HepG2 (cell line): ENCODE results near the gene KCNIP4. TPM values are rescaled to one million over a fixed set of nuclear protein-coding genes. Genes with fewer than 3 reads are reported as not detected.

ENCODE experiments used
- ATAC-seq: fragments of 200-7000 bp; cut with Tn5 transposase; 3 replicates; pipeline ENCODE4 v1.9.1; 2020; ENCODE audit warnings: mild to moderate bottlenecking, moderate library complexity
- BruUV-seq: library from RNA; stranded (reverse); fragments of 400-500 nt; replicated peaks from 2 replicates; lab custom pipeline; 2021; lab: Mats Ljungman, UMichigan
- CTCF ChIA-PET: fragments of 300-600 bp; formaldehyde crosslinking; extraction: SDS; loops from one replicate; lab custom pipeline; 2021; ENCODE audit warnings: low total read pairs, inconsistent platforms, low intra/inter-chr PET ratio; lab: Yijun Ruan, JAX
- POLR2A ChIA-PET: fragments of 350-600 bp; sonication (Branson Sonifier 250); formaldehyde crosslinking; loops from one replicate; lab custom pipeline; 2020; ENCODE audit warnings: antibody characterized with exemption, inconsistent platforms; lab: Yijun Ruan, JAX
- DNase-seq: peaks from one replicate; pipeline ENCODE4 v3.0.0-alpha.2; 2015; ENCODE audit warnings: low spot score
- FAIRE-seq: peaks from 3 replicates; lab custom pipeline; 2011; peaks lifted over from hg19 to GRCh38; lab: Jason Lieb, UNC
- H2AFZ ChIP-seq: one replicate; pipeline ENCODE4 v1.6.1; 2011; ENCODE audit warnings: low read length, inconsistent platforms
- H3K27ac ChIP-seq: fragments of 300-600 bp; 3 replicates; pipeline ENCODE4 v1.8.0; 2011; ENCODE audit warnings: mixed run types, mild to moderate bottlenecking, mixed read lengths, low read length, inconsistent platforms; ENCODE audit not compliant: insufficient read depth; ENCODE audit errors: extremely low read length
- H3K27me3 ChIP-seq, 2 experiments: fragments of 200-600 bp in 1 of 2; 2 replicates in 1 of 2; 3 replicates in 1 of 2; pipeline versions ENCODE4 v1.6.0 to v1.8.0; 2011; ENCODE audit warnings: low read length in 2 of 2, mild to moderate bottlenecking in 2 of 2, moderate library complexity in 2 of 2, inconsistent platforms in 1 of 2; ENCODE audit not compliant: insufficient read depth in 2 of 2, control insufficient read depth in 1 of 2
- H3K36me3 ChIP-seq, 2 experiments: fragments of 200-600 bp in 1 of 2; replicated peaks in 1 of 2; 2 replicates in 1 of 2; 3 replicates in 1 of 2; pipeline versions ENCODE4 v1.5.1 to v1.8.0; 2011; ENCODE audit warnings: low read length in 2 of 2, inconsistent platforms in 1 of 2; ENCODE audit not compliant: insufficient read depth in 2 of 2, control insufficient read depth in 1 of 2
- H3K4me1 ChIP-seq: 2 replicates; pipeline ENCODE4 v1.5.1; 2012; ENCODE audit warnings: low read length, inconsistent platforms; ENCODE audit not compliant: insufficient read depth
- H3K4me2 ChIP-seq: 2 replicates; pipeline ENCODE4 v1.6.0; 2011; ENCODE audit warnings: low read depth, low read length, inconsistent platforms
- H3K4me3 ChIP-seq, 3 experiments: fragments of 200-600 bp in 1 of 3; sonication (generic), shearing (Covaris generic) in 1 of 3; replicated peaks in 1 of 3; 2 replicates each; pipeline ENCODE4 v1.5.1; 2011 to 2016; ENCODE audit warnings: low read length in 3 of 3, inconsistent platforms in 2 of 3, low read depth in 2 of 3, mild to moderate bottlenecking in 2 of 3, control low read depth in 1 of 3, mixed read lengths in 1 of 3; ENCODE audit not compliant: insufficient read depth in 1 of 3
- H3K79me2 ChIP-seq: one replicate; pipeline ENCODE4 v1.6.1; 2011; ENCODE audit warnings: low read length, inconsistent platforms; ENCODE audit not compliant: insufficient read depth
- H3K9ac ChIP-seq: 2 replicates; pipeline ENCODE4 v1.6.0; 2011; ENCODE audit warnings: mild to moderate bottlenecking, low read depth, low read length, inconsistent platforms; ENCODE audit not compliant: insufficient read depth
- H3K9me3 ChIP-seq: 2 replicates; pipeline ENCODE4 v1.5.1; 2012; ENCODE audit warnings: mild to moderate bottlenecking, low read length
- H4K20me1 ChIP-seq: 2 replicates; pipeline ENCODE4 v1.6.0; 2011; ENCODE audit warnings: inconsistent platforms, mild to moderate bottlenecking, low read length, moderate library complexity; ENCODE audit not compliant: insufficient read depth
- ATF1 ChIP-seq: IDR thresholded peaks from 2 replicates; pipeline ENCODE4 v1.6.1; 2016; ENCODE audit warnings: mild to moderate bottlenecking, control low read depth
- BRD4 ChIP-seq: sonication (generic); formaldehyde crosslinking; IDR thresholded peaks from 2 replicates; pipeline ENCODE4 v1.4.0; 2020; ENCODE audit warnings: missing genetic modification reagents
- CBX5 ChIP-seq: sonication (generic); formaldehyde crosslinking; IDR thresholded peaks from 2 replicates; pipeline ENCODE4 v1.4.0; 2020; ENCODE audit warnings: missing genetic modification reagents, borderline replicate concordance
- DPF2 ChIP-seq: sonication (generic); formaldehyde crosslinking; IDR thresholded peaks from 2 replicates; pipeline ENCODE4 v1.4.0; 2020; ENCODE audit warnings: mild to moderate bottlenecking, low read depth, missing genetic modification reagents, borderline replicate concordance
- FOSL2 ChIP-seq: sonication (generic); formaldehyde crosslinking; IDR thresholded peaks from 2 replicates; pipeline ENCODE4 v1.4.0; 2020; ENCODE audit warnings: missing genetic modification reagents
- FOXA3 ChIP-seq: IDR thresholded peaks from 2 replicates; pipeline ENCODE4 v1.6.1; 2016; ENCODE audit warnings: missing genetic modification reagents, missing compliant biosample characterization
- HES4 ChIP-seq: sonication (generic); formaldehyde crosslinking; IDR thresholded peaks from 2 replicates; pipeline ENCODE4 v1.9.0; 2021; ENCODE audit warnings: mild to moderate bottlenecking, missing genetic modification reagents, borderline replicate concordance
- HIVEP1 ChIP-seq: sonication (generic); formaldehyde crosslinking; IDR thresholded peaks from 2 replicates; pipeline ENCODE4 v1.4.0; 2020; ENCODE audit warnings: mild to moderate bottlenecking, missing genetic modification reagents
- JDP2 ChIP-seq: sonication (generic); formaldehyde crosslinking; IDR thresholded peaks from 2 replicates; pipeline ENCODE4 v1.8.1; 2022; ENCODE audit warnings: missing genetic modification reagents, borderline replicate concordance
- KAT7 ChIP-seq: IDR thresholded peaks from 2 replicates; pipeline ENCODE4 v1.6.1; 2018; ENCODE audit warnings: borderline replicate concordance, missing compliant biosample characterization
- NAIF1 ChIP-seq: sonication (generic); formaldehyde crosslinking; IDR thresholded peaks from 2 replicates; pipeline ENCODE4 v1.5.0; 2020; ENCODE audit warnings: mild to moderate bottlenecking, missing genetic modification reagents, borderline replicate concordance
- SMAD1 ChIP-seq: sonication (generic); formaldehyde crosslinking; IDR thresholded peaks from 2 replicates; pipeline ENCODE4 v1.4.0; 2020; ENCODE audit warnings: missing genetic modification reagents, low read depth, mild to moderate bottlenecking, borderline replicate concordance
- SP140L ChIP-seq: sonication (generic); formaldehyde crosslinking; IDR thresholded peaks from 2 replicates; pipeline ENCODE4 v1.4.0; 2020; ENCODE audit warnings: missing genetic modification reagents, borderline replicate concordance
- ZBTB25 ChIP-seq: IDR thresholded peaks from 2 replicates; pipeline ENCODE4 v1.6.1; 2018; ENCODE audit warnings: missing genetic modification reagents
- ZNF138 ChIP-seq: sonication (generic); formaldehyde crosslinking; IDR thresholded peaks from 2 replicates; pipeline ENCODE4 v1.5.0; 2020; ENCODE audit warnings: mild to moderate bottlenecking, low read depth, missing genetic modification reagents
- ZNF180 ChIP-seq: sonication (generic); formaldehyde crosslinking; IDR thresholded peaks from 2 replicates; pipeline ENCODE4 v1.4.0; 2020; ENCODE audit warnings: low read depth, missing genetic modification reagents, borderline replicate concordance
- ZNF282 ChIP-seq: fragments of 450-650 bp; IDR thresholded peaks from 2 replicates; pipeline ENCODE4 v1.6.1; 2018; ENCODE audit not compliant: partially characterized antibody
- ZNF326 ChIP-seq: sonication (generic); formaldehyde crosslinking; IDR thresholded peaks from 2 replicates; pipeline ENCODE4 v1.4.0; 2020; ENCODE audit warnings: missing genetic modification reagents, borderline replicate concordance
- ZNF451 ChIP-seq: sonication (generic); formaldehyde crosslinking; IDR thresholded peaks from 2 replicates; pipeline ENCODE4 v1.5.0; 2020; ENCODE audit warnings: mild to moderate bottlenecking, missing genetic modification reagents
- ZNF589 ChIP-seq: sonication (generic); formaldehyde crosslinking; conservative IDR thresholded peaks from 2 replicates; pipeline ENCODE4 v1.8.0; 2022; ENCODE audit warnings: mild to moderate bottlenecking, moderate library complexity, missing genetic modification reagents
- ZNF850 ChIP-seq: sonication (generic); formaldehyde crosslinking; conservative IDR thresholded peaks from 2 replicates; pipeline ENCODE4 v1.9.0; 2021; ENCODE audit warnings: mild to moderate bottlenecking, missing genetic modification reagents
- WGBS: methylation state at CpG from one replicate; pipeline ENCODE4 v1.1.6; 2017; ENCODE audit warnings: low lambda C conversion rate; 5-methylcytosine and 5-hydroxymethylcytosine counted together
- in situ Hi-C: cut with HindIII; loops from 2 replicates; pipeline ENCODE4 v1.10.0; 2017; ENCODE audit warnings: low pct_unique_long_range_greater_than_20kb; ENCODE audit not compliant: extremely low pct_ligation_motif_present
- intact Hi-C: fragments of 100-400 bp; cut with micrococcal nuclease; formaldehyde crosslinking; loops from one replicate; pipeline ENCODE4 v1.10.0; 2022; ENCODE audit not compliant: unreplicated experiment
- polyA plus RNA-seq, 8 experiments: library from polyadenylated mRNA; depleted of rRNA in 3 of 8; stranded (reverse) in 7 of 8; unstranded in 1 of 8; fragments of >200 nt; fragmentation: Illumina TruSeq in 4 of 8; extraction: Trizol in 4 of 8; gene quantifications; 2 replicates each; pipeline versions ENCODE4 v1.2.1 to v1.2.3, GENCODE V29; 2011 to 2016; ENCODE audit warnings: low read depth in 4 of 8, missing spikeins in 1 of 8, mixed read lengths in 1 of 8; ENCODE audit not compliant: insufficient read depth in 1 of 8
- total RNA-seq, 5 experiments: library from RNA; depleted of rRNA; stranded (reverse); fragments of >200 nt; fragmentation: Illumina TruSeq; extraction: Trizol; gene quantifications; 2 replicates each; pipeline ENCODE4 v1.2.3, GENCODE V29; 2016; ENCODE audit warnings: low read depth in 1 of 5

Gene KCNIP4
- total and polyA plus RNA-seq, 2 of the 13 experiments (the other 11 are each of a cell fraction or from before 2014, with no cell fraction given), result 0.09 TPM; not detected in 1

- Histone ChIP-seq H3K27ac (no peak overlapping the region), H3K36me3 (no peaks in the 10 kb centered on the region), H2AFZ (no peak overlapping the region), H3K9me3 (no peaks in the 10 kb centered on the region), H3K9ac (no peak overlapping the region), H3K4me2 (no peak overlapping the region), H3K27me3 (no peaks in the 10 kb centered on the region), H3K4me1 (no peaks in the 10 kb centered on the region), H3K79me2 (no peaks in the 10 kb centered on the region), H4K20me1 (no peaks in the 10 kb centered on the region), H3K4me3 (no peak overlapping the region)
- no peak for TF ChIP-seq KAT7
- no peak for TF ChIP-seq ZNF850 (CRISPR knock-in tag)
- TF ChIP-seq HES4, result no peak
- no peak for TF ChIP-seq JDP2 (CRISPR knock-in tag)
- TF ChIP-seq ZNF282, result no peak
- no peak for TF ChIP-seq FOXA3 (CRISPR knock-in tag)
- no peak for TF ChIP-seq SMAD1 (CRISPR knock-in tag)
- ChIA-PET CTCF (no interaction called here), POLR2A (no interaction called here)
- ATAC-seq, result no peak
- no peak for DNase-seq
- in situ Hi-C loops (no loop called here), intact Hi-C loops (no loop called here)
- WGBS, result 67% methylated on average over 5 of the region's 5 CpGs
- no peak for FAIRE-seq
- BruUV-seq, result no TSS peak
These were observed 146.7 kb downstream of the KCNIP4 start for GRCh38 chr4:21801661-21802385.

GRCh38 chr4:21795091-21795490 lies 153.5 kb downstream of the KCNIP4 start:
- Histone ChIP-seq H3K4me1 (no peaks in the 10 kb centered on the region), H3K4me3 (no peak overlapping the region), H3K9ac (no peak overlapping the region), H3K36me3 (no peaks in the 10 kb centered on the region), H3K27ac (no peak overlapping the region), H2AFZ (no peak overlapping the region), H3K9me3 (no peaks in the 10 kb centered on the region), H4K20me1 (no peaks in the 10 kb centered on the region), H3K4me2 (no peak overlapping the region), H3K27me3 (no peaks in the 10 kb centered on the region), H3K79me2 (no peaks in the 10 kb centered on the region)
- in situ Hi-C loops, result no loop called here
- ATAC-seq (no peak), FAIRE-seq (no peak), DNase-seq (no peak)
- WGBS, result 28% methylated on average over 9 of the region's 9 CpGs
- intact Hi-C loops, result no loop called here
- ChIA-PET CTCF (no interaction called here), POLR2A (no interaction called here)
- no TSS peak for BruUV-seq
- TF ChIP-seq HIVEP1 (no peak), NAIF1 (CRISPR knock-in tag) (no peak), ZNF451 (CRISPR knock-in tag) (no peak), FOSL2 (CRISPR knock-in tag) (no peak), BRD4 (CRISPR knock-in tag) (no peak), ZBTB25 (CRISPR knock-in tag) (no peak), CBX5 (CRISPR knock-in tag) (no peak), ZNF138 (CRISPR knock-in tag) (no peak), ATF1 (no peak), SP140L (CRISPR knock-in tag) (no peak), ZNF326 (no peak), ZNF180 (CRISPR knock-in tag) (no peak), DPF2 (no peak), ZNF589 (CRISPR knock-in tag) (no peak)
